HG02840 (cell line): ENCODE results near the gene PTPRA.

ENCODE experiments used
- ATAC-seq: cut with Tn5 transposase; IDR thresholded peaks from one replicate; pipeline ENCODE4 v1.9.1; 2021; ENCODE audit warnings: mild to moderate bottlenecking, moderate library complexity, moderate number of reproducible peaks; ENCODE audit not compliant: unreplicated experiment, low FRiP score

Gene PTPRA

GRCh38 chr20:2918096-2919049 lies 45.1 kb downstream of the PTPRA start:
- ATAC-seq, result no peak

GRCh38 chr20:2919518-2920245 lies 46.4 kb downstream of the PTPRA start:
- ATAC-seq, result no peak

DNA sequence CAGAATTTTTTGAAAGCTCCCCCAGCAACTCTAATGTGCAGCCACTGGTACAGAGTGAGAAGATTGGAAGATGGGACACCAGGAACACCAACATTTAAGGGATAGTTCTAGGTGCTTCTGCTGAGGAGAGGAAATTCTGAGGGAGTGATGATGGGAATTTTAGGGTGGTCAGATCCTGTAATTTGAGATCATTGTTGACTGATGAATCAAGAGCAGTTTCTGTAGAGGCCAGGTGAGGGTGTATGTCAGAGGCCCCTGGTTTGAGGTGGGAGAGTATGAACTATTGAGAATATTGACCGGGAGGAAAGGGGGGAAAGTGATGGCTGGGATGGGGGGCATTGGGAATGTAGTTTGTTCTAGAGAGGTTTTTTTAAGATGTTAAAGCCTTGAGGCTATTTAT lies 47.2 kb downstream of the PTPRA start:
- ATAC-seq, result no peak

DNA sequence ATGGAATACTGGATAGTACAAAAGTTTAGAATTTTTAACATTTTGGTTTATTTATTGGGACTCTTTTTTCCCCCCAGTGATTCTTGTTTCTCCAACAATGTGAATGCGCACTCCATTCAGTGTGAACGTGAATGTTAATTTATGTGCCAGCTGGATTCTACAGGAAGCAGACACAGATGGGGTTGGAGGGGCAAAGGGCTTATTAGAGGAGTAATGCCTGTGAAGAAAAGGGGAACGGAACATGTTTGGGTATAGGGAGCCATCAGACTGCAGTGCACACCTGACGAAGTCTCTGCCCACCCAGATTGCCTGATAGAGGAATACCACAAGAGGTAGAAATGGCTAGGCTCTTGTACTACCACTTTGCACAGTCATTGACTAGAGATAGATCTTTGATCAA lies 48.2 kb downstream of the PTPRA start:
- no peak for ATAC-seq

DNA sequence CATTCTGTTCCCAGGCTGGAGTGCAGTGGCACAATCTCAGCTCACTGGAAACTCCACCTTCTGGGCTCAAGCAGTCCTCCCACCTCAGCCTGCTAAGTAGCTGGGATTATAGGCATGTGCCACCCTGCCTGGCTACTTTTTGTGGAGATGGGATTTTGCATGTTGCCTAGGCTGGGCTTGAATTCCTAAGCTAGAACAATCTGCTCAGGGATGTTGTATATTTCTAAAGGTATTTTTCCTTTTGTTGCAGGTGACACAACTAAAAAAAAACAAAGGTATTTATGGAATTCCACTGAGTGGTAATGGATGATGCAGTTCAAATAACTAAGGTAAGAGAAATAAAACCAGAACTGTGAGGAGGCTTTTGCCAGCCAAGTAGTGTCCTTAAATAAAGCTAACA lies 49.7 kb downstream of the PTPRA start:
- no peak for ATAC-seq

- no peak for ATAC-seq
Observed at GRCh38 chr20:2930538-2930937, 57.3 kb downstream of the PTPRA start.

GRCh38 chr20:2932498-2932897 lies 59.2 kb downstream of the PTPRA start:
- no peak for ATAC-seq

DNA sequence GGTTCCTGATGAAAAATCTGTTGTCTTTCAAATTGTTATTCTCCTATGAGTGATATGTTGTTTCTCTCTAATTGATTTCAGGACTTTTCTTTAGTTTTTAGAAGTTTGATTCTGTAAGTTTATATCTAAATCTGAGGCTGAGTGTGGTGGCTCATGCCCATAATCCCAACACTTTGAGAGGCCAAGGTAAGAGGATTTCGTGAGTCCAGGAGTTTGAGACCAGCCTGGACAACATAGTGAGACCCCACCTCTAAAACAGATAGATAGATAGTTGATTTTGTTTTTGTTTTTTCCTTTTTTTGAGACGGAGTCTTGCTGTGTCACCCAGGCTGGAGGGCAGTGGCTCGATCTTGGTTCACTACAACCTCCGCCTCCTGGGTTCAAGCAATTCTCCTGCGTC lies 64.6 kb downstream of the PTPRA start:
- no peak for ATAC-seq

GRCh38 chr20:2942439-2942838 lies 69.2 kb downstream of the PTPRA start:
- no peak for ATAC-seq

- no peak for ATAC-seq
Observed at GRCh38 chr20:2946988-2947961, 74.0 kb downstream of the PTPRA start.

DNA sequence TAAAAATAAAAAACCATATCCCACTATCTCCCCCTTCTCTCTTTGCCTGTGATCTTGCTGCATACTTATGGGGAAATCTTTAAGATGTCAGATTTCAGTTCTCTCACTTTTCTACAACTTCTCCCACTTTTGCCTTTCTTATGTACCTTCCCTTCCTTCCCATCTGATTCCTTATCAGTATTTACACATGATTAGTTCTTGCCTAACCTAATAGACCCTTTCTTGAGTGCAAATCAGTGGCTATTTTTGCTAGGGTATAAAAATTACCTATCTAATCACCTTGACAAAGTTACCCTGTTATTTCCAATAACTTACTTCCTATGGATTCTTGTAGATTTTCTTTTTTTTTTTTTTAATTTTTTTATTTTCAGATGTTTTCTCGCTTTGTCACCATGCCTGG lies 75.7 kb downstream of the PTPRA start:
- ATAC-seq, result no peak

- no peak for ATAC-seq
Observed at GRCh38 chr20:2952766-2953165, 79.5 kb downstream of the PTPRA start.

DNA sequence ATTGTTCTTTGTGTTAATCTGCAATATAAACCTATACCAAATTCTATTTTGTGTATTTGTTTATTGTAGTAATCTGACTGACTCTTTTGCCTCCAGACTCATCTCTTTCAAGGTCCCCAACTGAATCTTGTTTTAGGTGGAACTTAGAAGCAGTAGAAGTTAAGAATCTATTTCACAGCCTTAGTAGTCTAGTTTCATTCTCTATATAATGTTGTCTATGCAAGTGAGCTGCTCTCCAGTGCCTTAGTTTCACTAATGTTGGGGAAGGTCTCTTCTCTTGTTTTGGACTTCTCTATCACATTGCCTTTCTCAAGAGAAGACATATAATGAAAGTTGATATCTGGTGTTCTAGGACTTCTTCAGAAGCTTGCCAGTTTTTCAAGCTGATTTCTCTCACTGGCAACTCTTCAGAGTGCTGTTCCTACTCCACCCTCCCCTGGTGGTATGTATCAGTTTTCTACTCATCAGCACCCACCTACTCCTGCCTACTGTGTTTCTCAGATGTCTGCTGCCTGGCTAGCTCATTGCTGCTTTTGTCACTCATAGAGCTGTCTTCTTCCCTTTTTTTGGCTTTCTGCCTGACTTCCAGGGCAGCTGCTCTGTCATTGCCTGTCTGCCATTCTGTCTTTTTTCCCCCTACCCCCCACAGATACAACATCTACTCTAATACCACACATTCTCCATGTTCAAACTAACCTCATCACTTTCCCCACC lies 82.1 kb downstream of the PTPRA start:
- no peak for ATAC-seq

- ATAC-seq, result no peak
Observed at GRCh38 chr20:2956480-2956879, 83.2 kb downstream of the PTPRA start.

DNA sequence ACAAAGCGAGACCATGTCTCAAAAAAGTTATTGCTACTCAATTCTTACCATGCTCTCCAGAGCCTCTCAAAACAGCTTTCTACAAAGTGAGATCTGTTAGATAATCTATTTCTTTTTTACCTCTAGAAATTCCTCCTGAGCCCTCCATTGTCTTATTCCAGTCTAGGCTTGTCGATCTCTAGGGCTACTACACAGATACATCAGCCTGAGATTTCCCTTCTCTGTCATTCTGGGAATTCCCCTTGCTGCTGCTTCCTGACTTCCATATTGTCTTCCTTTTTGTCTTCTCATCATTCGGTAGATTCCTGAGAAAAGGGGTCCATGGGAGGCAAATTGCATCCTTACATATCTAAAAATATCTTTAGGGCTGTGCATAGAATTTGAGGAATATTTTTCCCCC lies 94.6 kb downstream of the PTPRA start:
- ATAC-seq, result no peak

DNA sequence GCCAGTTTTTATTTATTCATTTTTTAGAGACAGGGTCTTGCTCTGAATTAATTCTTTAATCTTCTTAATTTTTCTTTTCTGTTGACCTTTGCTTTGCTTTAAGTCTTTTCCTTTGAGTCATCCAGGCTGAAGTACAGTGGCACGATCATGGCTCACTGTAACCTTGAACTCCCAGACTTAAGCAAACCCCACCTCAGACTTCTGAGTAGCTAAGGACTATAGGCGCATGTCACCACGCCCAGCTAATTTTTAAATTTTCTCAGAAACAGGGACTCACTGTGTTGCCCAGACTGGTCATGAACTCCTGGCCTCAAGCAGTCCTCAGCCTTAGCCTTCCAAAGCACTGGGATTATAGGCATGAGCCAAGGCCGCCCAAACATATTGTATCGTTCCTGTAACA lies 98.8 kb downstream of the PTPRA start:
- no peak for ATAC-seq

- no peak for ATAC-seq
Observed at GRCh38 chr20:2973574-2973973, 100.3 kb downstream of the PTPRA start.

- no peak for ATAC-seq
Observed at GRCh38 chr20:2978519-2978918, 105.2 kb downstream of the PTPRA start.

- no peak for ATAC-seq
Observed at GRCh38 chr20:2981646-2982045, 108.4 kb downstream of the PTPRA start.

DNA sequence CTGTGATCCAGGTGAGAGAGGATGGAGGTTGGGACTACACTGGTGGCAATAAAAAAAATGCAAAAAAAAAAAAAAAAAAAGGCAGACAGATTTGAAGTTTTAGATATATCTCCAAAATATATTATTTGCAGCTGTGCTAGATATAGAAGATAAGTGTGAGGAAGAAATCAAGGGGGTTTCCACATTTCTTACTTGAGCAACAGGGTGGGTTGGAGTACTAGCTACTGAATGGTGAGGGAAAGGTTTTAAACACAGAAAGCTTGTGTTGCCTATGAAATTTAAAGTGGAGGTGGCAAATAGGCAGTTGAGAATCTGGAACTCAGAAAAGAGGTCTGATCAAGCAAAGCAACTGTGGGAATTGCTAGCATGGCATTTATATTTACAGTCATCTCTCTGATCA lies 110.2 kb downstream of the PTPRA start:
- ATAC-seq, result no peak
